A549 (cell line): ENCODE measurements around the gene ZNF680.

Source experiments
- CHD4 ChIP-seq: fragments of 200-600 bp; sonication (generic); IDR thresholded peaks from 2 replicates; pipeline ENCODE4 v1.6.1; 2016; ENCODE audit warnings: antibody characterized with exemption, mild to moderate bottlenecking, borderline replicate concordance
- TF ChIP-seq, protein P1 (sequence below): fragments of >200 bp; sonication (Bioruptor Twin); formaldehyde crosslinking; IDR thresholded peaks from 3 replicates; pipeline ENCODE4 v1.5.1; 2016

DNA sequence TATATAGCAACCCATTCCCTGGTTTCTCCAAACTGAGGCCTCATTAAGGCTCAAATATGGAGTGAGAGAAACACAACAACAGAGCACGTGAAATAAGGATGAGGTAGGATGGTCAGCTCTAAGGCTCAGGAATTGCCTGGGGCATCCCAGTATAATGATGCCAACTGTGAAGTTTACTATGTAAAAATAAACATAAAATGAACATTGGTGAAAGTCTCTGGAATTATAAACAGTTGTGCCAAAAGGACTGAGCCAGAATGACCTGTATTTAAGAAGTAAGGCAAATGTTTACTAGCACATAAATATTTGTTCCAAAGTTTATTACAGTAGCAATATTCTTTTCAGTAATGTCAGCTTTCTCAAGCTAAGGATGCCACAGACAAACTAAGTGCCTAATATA, 64.6 kb downstream of the ZNF680 start:
- TF ChIP-seq, protein P1, sequence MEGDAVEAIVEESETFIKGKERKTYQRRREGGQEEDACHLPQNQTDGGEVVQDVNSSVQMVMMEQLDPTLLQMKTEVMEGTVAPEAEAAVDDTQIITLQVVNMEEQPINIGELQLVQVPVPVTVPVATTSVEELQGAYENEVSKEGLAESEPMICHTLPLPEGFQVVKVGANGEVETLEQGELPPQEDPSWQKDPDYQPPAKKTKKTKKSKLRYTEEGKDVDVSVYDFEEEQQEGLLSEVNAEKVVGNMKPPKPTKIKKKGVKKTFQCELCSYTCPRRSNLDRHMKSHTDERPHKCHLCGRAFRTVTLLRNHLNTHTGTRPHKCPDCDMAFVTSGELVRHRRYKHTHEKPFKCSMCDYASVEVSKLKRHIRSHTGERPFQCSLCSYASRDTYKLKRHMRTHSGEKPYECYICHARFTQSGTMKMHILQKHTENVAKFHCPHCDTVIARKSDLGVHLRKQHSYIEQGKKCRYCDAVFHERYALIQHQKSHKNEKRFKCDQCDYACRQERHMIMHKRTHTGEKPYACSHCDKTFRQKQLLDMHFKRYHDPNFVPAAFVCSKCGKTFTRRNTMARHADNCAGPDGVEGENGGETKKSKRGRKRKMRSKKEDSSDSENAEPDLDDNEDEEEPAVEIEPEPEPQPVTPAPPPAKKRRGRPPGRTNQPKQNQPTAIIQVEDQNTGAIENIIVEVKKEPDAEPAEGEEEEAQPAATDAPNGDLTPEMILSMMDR, result no peak
- no peak for TF ChIP-seq CHD4
